ENCODE measurements around the gene CBL. TPM values are rescaled to one million over a fixed set of nuclear protein-coding genes. Genes with fewer than 3 reads are reported as not detected.

The CBL gene
- polyA plus RNA-seq, 3 donors = 7.6 to 24.0 (median 23.1) TPM

GRCh38 chr11:119210050-119210449 is 3.9 kb downstream of the CBL start:
- H3K4me1 Mint-ChIP-seq = peaks cover 43% of the 10 kb centered on the region
- WGBS (ENCODE audit: insufficient coverage) = no CpG with 5 or more reads among the region's 3 CpGs

GRCh38 chr11:119218141-119218878 is 12.2 kb downstream of the CBL start:
- H3K27ac Mint-ChIP-seq = peak overlapping the region in 5 of 7 donors; percentile 53 to 84 (median 67)
- no peak overlapping the region for H3K4me3 ChIP-seq (replicated peaks in 1 of 3; ENCODE audit: low read depth in 2 of 3, low read length in 3 of 3)
- H3K36me3 ChIP-seq (replicated peaks in 1 of 2; ENCODE audit: control insufficient read depth in 1 of 2, insufficient read depth in 2 of 2, low read length in 2 of 2) = peaks cover 4 to 15% of the 10 kb centered on the region in 2 donors
- H3K9me3 ChIP-seq (replicated peaks in 1 of 2; ENCODE audit: control insufficient read depth in 1 of 2, insufficient read depth in 1 of 2, low read length in 2 of 2) = no peaks in the 10 kb centered on the region
- H3K4me2 ChIP-seq (replicated peaks; ENCODE audit: extremely low read depth, low read length, poor library complexity, severe bottlenecking) = no peak overlapping the region
- no peak for TF ChIP-seq CTCF (IDR thresholded peaks at IDR 0.05)
- intact Hi-C loops (cut with micrococcal nuclease) = no loop called here
- no peak overlapping the region for H3K9ac ChIP-seq (ENCODE audit: insufficient read depth, low read length, poor library complexity, severe bottlenecking)
- peaks cover 99% of the 10 kb centered on the region for H4K20me1 ChIP-seq (ENCODE audit: insufficient read depth, low read length)
- no peaks in the 10 kb centered on the region for H3K9me3 Mint-ChIP-seq
- H2AFZ ChIP-seq (ENCODE audit: insufficient read depth, low read depth, low read length, poor library complexity, severe bottlenecking) = no peak overlapping the region
- peaks cover 100% of the 10 kb centered on the region for H3K79me2 ChIP-seq (ENCODE audit: insufficient read depth, low read length)
- peak in 2 of 3 donors; percentile 9 to 46 for DNase-seq
- H3K27me3 ChIP-seq (ENCODE audit: control insufficient read depth in 2 of 2, insufficient read depth in 2 of 2, low read length in 2 of 2) = no peaks in the 10 kb centered on the region
- H3K4me3 Mint-ChIP-seq = no peak overlapping the region
- peaks cover 4 to 32% of the 10 kb centered on the region in 2 donors for H3K36me3 Mint-ChIP-seq
- no peaks in the 10 kb centered on the region for H3K27me3 Mint-ChIP-seq (ENCODE audit: low read depth in 3 of 3)
- H3K27ac ChIP-seq (ENCODE audit: low read depth in 1 of 2, low read length in 2 of 2) = peak overlapping the region in 1 of 2 donors; percentile 23
- peaks cover 6 to 11% of the 10 kb centered on the region in 2 donors for H3K4me1 ChIP-seq (ENCODE audit: control insufficient read depth in 1 of 2, insufficient read depth in 2 of 2, low read length in 2 of 2)
- WGBS (ENCODE audit: insufficient coverage) = no CpG with 5 or more reads among the region's 8 CpGs
- peaks cover 24% of the 10 kb centered on the region for H3K4me1 Mint-ChIP-seq

More at GRCh38 chr11:119210050-119210449, 3.9 kb downstream of the CBL start:
- H3K27me3 ChIP-seq (ENCODE audit: control insufficient read depth in 2 of 2, insufficient read depth in 2 of 2, low read length in 2 of 2) = no peaks in the 10 kb centered on the region
- no peak overlapping the region for H2AFZ ChIP-seq (ENCODE audit: insufficient read depth, low read depth, low read length, poor library complexity, severe bottlenecking)
- no peak overlapping the region for H3K4me2 ChIP-seq (replicated peaks; ENCODE audit: extremely low read depth, low read length, poor library complexity, severe bottlenecking)
- peak overlapping the region; percentile 42 for H3K27ac ChIP-seq (ENCODE audit: low read depth in 1 of 2, low read length in 2 of 2)
- H3K4me1 ChIP-seq (ENCODE audit: control insufficient read depth in 1 of 2, insufficient read depth in 2 of 2, low read length in 2 of 2) = peaks cover 29 to 39% of the 10 kb centered on the region in 2 donors
- peaks cover 83% of the 10 kb centered on the region for H4K20me1 ChIP-seq (ENCODE audit: insufficient read depth, low read length)
- H3K4me3 ChIP-seq (replicated peaks in 1 of 3; ENCODE audit: low read depth in 2 of 3, low read length in 3 of 3) = no peak overlapping the region
- peak overlapping the region in 6 of 7 donors; percentile 5 to 86 (median 64) for H3K27ac Mint-ChIP-seq
- H3K36me3 Mint-ChIP-seq = peaks cover 0 to 11% of the 10 kb centered on the region in 2 donors
- H3K9ac ChIP-seq (ENCODE audit: insufficient read depth, low read length, poor library complexity, severe bottlenecking) = no peak overlapping the region
- intact Hi-C loops (cut with micrococcal nuclease) = no loop called here
- H3K36me3 ChIP-seq (replicated peaks in 1 of 2; ENCODE audit: control insufficient read depth in 1 of 2, insufficient read depth in 2 of 2, low read length in 2 of 2) = no peaks in the 10 kb centered on the region
- no peaks in the 10 kb centered on the region for H3K9me3 Mint-ChIP-seq
- H3K79me2 ChIP-seq (ENCODE audit: insufficient read depth, low read length) = peaks cover 89% of the 10 kb centered on the region
- H3K9me3 ChIP-seq (replicated peaks in 1 of 2; ENCODE audit: control insufficient read depth in 1 of 2, insufficient read depth in 1 of 2, low read length in 2 of 2) = no peaks in the 10 kb centered on the region
- H3K27me3 Mint-ChIP-seq (ENCODE audit: low read depth in 3 of 3) = no peaks in the 10 kb centered on the region
- no peak for TF ChIP-seq CTCF (IDR thresholded peaks at IDR 0.05)
- no peak overlapping the region for H3K4me3 Mint-ChIP-seq
- DNase-seq = no peak

Data from CD14-positive monocyte (primary cell).